ENCODE results near the gene ACTG2.
"Not testable (repeated sequence)": the region's sequence is repeated elsewhere in the genome, so short reads cannot be mapped to it uniquely, and the experiment has no call there.

The ACTG2 gene

DNA sequence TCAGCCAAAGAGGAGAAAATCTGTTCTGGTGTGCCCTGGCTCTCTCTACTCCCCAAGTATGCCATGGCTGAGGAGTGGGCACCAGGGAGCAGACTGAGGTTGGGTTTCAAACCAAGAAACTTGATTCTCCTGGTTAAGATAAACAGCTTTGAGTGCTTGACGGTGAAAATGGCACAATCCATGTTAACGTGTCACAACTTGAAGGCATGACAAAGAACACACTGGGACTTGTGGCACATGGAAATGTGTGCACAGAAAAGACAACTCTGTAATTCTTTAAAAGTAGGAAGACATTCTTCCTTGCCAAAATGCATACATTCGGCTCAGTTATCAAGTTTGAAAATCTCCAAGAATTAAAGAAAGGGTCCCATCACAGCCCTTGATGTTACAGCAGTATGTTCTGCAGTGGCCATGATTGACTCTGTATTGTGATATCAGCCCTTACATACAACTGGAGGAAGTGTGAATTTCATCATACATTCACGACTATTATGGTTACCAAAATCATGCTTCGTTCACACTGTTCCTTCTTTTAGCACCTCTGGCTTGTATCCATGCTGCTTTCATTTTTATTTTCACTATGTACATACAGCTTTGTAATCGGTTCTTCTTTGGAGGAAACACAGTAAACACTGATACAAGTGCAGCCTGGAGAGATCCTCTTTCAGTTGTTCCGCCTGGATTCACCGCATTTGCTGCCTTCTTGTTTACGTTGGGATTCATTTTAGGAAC is 15.6 kb upstream of the ACTG2 start:
- H3K36me3 ChIP-seq, result no peaks in the 10 kb centered on the region
- H3K4me3 ChIP-seq (ENCODE audit: low read depth, low read length), result no peak overlapping the region
- no peaks in the 10 kb centered on the region for H3K9me3 ChIP-seq
- no peaks in the 10 kb centered on the region for H3K4me1 ChIP-seq
- TF ChIP-seq, protein P1, sequence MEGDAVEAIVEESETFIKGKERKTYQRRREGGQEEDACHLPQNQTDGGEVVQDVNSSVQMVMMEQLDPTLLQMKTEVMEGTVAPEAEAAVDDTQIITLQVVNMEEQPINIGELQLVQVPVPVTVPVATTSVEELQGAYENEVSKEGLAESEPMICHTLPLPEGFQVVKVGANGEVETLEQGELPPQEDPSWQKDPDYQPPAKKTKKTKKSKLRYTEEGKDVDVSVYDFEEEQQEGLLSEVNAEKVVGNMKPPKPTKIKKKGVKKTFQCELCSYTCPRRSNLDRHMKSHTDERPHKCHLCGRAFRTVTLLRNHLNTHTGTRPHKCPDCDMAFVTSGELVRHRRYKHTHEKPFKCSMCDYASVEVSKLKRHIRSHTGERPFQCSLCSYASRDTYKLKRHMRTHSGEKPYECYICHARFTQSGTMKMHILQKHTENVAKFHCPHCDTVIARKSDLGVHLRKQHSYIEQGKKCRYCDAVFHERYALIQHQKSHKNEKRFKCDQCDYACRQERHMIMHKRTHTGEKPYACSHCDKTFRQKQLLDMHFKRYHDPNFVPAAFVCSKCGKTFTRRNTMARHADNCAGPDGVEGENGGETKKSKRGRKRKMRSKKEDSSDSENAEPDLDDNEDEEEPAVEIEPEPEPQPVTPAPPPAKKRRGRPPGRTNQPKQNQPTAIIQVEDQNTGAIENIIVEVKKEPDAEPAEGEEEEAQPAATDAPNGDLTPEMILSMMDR (IDR thresholded peaks at IDR 0.05; ENCODE audit: low read depth, low read length), result no peak
- no peaks in the 10 kb centered on the region for H3K27me3 ChIP-seq
- DNase-seq, result no peak

DNA sequence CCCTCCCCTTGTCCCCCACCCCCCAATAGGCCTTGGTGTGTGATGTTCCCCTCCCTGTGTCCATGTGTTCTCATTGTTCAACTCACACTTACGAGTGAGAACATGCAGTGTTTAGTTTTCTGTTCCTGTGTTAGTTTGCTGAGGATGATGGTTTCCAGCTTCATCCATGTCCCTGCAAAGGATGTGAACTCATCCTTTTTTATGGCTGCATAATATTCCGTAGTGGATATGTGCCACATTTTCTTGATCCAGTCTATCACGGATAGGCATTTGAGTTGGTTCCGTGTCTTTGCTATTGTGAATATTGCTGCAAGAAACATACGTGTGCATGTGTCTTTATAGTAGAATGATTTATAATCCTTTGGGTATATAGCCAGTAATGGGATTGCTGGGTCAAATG is 14.8 kb upstream of the ACTG2 start:
- not testable (repeated sequence) for H3K9me3 ChIP-seq; H3K27me3 ChIP-seq; DNase-seq; H3K4me1 ChIP-seq; H3K4me3 ChIP-seq (ENCODE audit: low read depth, low read length); H3K36me3 ChIP-seq

DNA sequence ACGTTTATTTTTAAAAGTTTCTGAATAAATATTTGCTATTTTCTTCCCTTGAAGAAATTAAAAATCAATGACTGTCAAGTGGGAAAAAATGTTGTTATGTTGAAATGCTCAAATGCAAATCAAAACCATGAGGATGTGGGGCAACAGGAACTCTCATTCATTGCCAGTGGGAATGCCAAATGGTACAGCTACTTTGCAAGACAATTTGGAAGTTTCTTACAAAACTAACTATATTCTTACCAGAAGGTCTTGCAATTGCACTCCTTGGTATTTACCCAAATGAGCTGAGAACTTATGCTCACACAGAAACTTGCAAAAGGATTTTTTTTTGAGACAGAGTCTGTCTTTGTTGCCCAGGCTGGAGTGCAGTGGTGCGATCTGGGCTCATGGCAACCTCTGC is 7.4 kb upstream of the ACTG2 start:
- no peaks in the 10 kb centered on the region for H3K9me3 ChIP-seq
- H3K27me3 ChIP-seq, result no peaks in the 10 kb centered on the region
- H3K4me1 ChIP-seq, result no peaks in the 10 kb centered on the region
- no peak for DNase-seq
- H3K4me3 ChIP-seq (ENCODE audit: low read depth, low read length), result no peak overlapping the region
- TF ChIP-seq, protein P1 (IDR thresholded peaks at IDR 0.05; ENCODE audit: low read depth, low read length), result no peak
- H3K36me3 ChIP-seq, result no peaks in the 10 kb centered on the region

DNA sequence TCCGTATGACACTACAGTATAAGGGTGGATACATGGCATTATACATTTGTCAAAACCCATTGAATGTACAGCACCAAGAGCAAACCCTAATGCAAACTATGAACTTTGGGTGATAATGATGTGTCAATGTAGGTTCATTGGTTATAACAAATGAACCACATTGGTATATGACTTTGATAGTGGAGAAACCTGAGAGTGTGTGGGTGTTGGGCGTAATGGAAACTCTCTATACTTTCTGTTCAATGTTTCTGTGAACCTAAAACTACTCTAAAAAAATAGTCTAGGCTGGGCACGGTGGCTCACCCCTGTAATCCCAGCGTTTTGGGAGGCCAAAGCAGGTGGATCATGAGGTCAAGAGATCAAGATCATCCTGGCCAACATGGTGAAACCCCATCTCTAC is 6.5 kb upstream of the ACTG2 start:
- no peak for DNase-seq
- H3K4me1 ChIP-seq, result no peaks in the 10 kb centered on the region
- no peaks in the 10 kb centered on the region for H3K9me3 ChIP-seq
- no peak overlapping the region for H3K4me3 ChIP-seq (ENCODE audit: low read depth, low read length)
- H3K27me3 ChIP-seq, result no peaks in the 10 kb centered on the region
- H3K36me3 ChIP-seq, result no peaks in the 10 kb centered on the region
- TF ChIP-seq, protein P1 (IDR thresholded peaks at IDR 0.05; ENCODE audit: low read depth, low read length), result no peak

DNA sequence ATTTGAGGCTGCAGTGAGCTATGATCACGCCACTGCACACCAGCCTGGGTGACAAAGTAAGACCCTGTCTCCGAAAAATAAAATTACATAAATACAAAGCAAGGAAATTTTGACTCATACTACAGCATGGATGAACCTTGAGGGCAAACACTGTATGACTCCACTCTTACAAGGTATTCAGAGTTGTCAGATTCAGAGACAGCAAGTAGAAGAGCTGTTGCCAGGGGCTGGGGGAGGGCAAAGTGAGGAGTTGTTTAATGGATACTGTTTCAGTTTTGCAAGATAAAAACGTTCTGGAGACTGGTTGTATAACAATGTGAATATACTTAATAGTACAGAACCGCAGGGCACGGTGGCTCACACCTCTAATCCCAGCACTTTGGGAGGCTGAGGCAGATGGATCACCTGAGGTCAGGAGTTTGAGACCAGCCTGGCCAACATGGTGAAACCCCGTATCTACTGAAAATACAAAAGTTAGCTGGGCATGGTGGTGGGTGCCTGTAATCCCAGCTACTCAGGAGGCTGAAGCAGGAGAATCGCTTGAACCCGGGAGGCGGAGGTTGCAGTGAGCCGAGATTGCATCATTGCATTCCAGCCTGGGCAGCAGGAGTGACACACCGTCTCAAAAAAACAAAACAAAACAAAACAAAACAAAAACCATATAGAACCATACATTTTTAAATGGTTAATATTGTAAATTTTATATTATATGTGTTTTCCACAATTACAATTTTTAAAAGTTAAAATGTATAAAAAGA is 5.0 kb upstream of the ACTG2 start:
- not testable (repeated sequence) for H3K36me3 ChIP-seq; DNase-seq; H3K27me3 ChIP-seq; H3K4me3 ChIP-seq (ENCODE audit: low read depth, low read length); H3K9me3 ChIP-seq; H3K4me1 ChIP-seq

DNA sequence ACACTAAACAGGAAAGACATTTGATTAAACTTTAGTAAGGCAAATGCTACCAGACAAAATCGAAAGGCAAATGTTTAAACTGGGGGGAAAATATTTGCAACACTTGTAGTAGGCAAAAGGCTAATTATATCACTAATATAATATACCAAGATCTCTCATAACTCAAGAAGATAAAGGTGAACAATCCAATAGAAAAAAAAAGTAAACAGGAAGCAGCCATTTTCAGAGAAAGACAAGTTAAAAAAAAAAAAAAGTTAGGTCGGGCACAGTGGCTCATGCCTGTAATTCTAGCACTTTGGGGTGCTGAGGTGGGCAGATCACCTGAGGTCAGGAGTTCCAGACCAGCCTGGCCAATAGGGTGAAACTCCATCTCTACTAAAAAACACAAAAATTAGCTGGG is 4.4 kb upstream of the ACTG2 start:
- Histone ChIP-seq H3K9me3 (no peaks in the 10 kb centered on the region), H3K4me1 (no peaks in the 10 kb centered on the region), H3K27me3 (no peaks in the 10 kb centered on the region), H3K4me3 (ENCODE audit: low read depth, low read length) (no peak overlapping the region), H3K36me3 (no peaks in the 10 kb centered on the region)
- DNase-seq, result no peak
- TF ChIP-seq, protein P1 (IDR thresholded peaks at IDR 0.05; ENCODE audit: low read depth, low read length), result no peak

DNA sequence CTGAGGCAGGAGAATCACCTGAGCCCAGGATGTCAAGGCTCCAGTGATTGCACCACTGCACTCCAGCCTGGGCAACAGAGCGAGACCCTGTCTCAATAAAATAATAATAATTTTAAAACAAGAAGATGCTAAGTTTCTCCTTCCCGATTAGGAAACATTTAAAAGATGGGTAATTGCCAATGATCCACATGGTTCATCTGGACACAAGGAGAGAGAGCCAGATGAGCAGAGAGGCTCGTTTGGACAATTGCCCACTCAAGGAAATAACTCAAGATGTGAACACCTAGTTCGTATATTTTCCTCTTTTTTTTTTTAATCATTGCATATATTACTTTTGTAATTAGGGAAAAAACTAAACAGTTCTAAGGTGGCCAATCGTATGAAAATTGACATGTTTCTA is 3.6 kb upstream of the ACTG2 start:
- no peaks in the 10 kb centered on the region for H3K27me3 ChIP-seq
- H3K4me1 ChIP-seq, result no peaks in the 10 kb centered on the region
- TF ChIP-seq, protein P1 (IDR thresholded peaks at IDR 0.05; ENCODE audit: low read depth, low read length), result no peak
- no peak for DNase-seq
- H3K4me3 ChIP-seq (ENCODE audit: low read depth, low read length), result no peak overlapping the region
- H3K36me3 ChIP-seq, result no peaks in the 10 kb centered on the region
- no peaks in the 10 kb centered on the region for H3K9me3 ChIP-seq

Data from BE2C (cell line).